RWPE2 (cell line): Measurements from ENCODE around the gene CFAP74.

Experiments used
- ATAC-seq: fragments of 200-7000 bp; cut with Tn5 transposase; 3 replicates; pipeline ENCODE4 v1.9.1; 2021; ENCODE audit warnings: low read depth
- DNase-seq: peaks from one replicate; pipeline ENCODE4 v3.0.0-alpha.2; 2020; ENCODE audit warnings: low spot score
- H3K27ac ChIP-seq: fragments of 450-650 bp; 2 replicates; pipeline ENCODE4 v1.5.1; 2017; ENCODE audit warnings: mild to moderate bottlenecking; ENCODE audit not compliant: poor library complexity, severe bottlenecking
- H3K27me3 ChIP-seq: fragments of 250-450 bp; sonication (Bioruptor Pico); 2 replicates; pipeline ENCODE4 v1.5.1; 2021; ENCODE audit warnings: mild to moderate bottlenecking, moderate library complexity; ENCODE audit not compliant: insufficient read depth, poor library complexity, severe bottlenecking
- H3K36me3 ChIP-seq: fragments of 250-450 bp; sonication (Bioruptor Pico); 2 replicates; pipeline ENCODE4 v1.5.1; 2020; ENCODE audit warnings: low read depth, mild to moderate bottlenecking, moderate library complexity
- H3K4me1 ChIP-seq: fragments of 250-450 bp; sonication (Bioruptor Pico); 2 replicates; pipeline ENCODE4 v1.5.1; 2021; ENCODE audit warnings: mild to moderate bottlenecking, moderate library complexity; ENCODE audit not compliant: insufficient read depth, poor library complexity, severe bottlenecking
- H3K4me3 ChIP-seq: fragments of 250-450 bp; sonication (Bioruptor Pico); 2 replicates; pipeline ENCODE4 v1.5.1; 2021; ENCODE audit warnings: mild to moderate bottlenecking, moderate library complexity; ENCODE audit not compliant: severe bottlenecking
- H3K9me3 ChIP-seq: fragments of 250-450 bp; sonication (Bioruptor Pico); 2 replicates; pipeline ENCODE4 v1.5.1; 2021; ENCODE audit warnings: mild to moderate bottlenecking, moderate library complexity; ENCODE audit not compliant: severe bottlenecking
- TF ChIP-seq, protein P1 (sequence below): fragments of 450-650 bp; IDR thresholded peaks from one replicate; pipeline ENCODE4 v1.5.1; 2017; ENCODE audit warnings: mild to moderate bottlenecking, moderate library complexity; ENCODE audit not compliant: poor library complexity, severe bottlenecking

CFAP74 gene

DNA sequence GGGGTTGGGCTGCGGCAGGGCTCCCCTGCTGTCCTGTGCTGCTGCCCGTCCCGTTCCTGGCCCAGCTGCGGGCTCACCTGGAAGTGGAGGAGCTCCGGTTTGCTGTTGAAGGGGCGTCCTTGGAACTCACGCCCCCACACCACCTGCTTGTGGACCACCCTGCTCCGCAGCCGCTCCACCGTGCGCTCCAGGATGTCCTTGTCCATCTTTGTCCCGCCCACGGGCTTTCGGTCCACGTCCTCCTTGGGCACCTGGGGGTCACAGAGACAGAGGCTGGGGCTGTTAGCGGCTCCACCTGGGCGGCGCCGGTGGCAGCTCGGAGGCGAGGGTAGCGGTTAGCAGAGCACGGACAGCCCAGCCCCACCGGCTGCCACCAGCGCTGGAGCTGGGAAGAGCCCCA is 38.8 kb downstream of the CFAP74 start:
- TF ChIP-seq, protein P1, sequence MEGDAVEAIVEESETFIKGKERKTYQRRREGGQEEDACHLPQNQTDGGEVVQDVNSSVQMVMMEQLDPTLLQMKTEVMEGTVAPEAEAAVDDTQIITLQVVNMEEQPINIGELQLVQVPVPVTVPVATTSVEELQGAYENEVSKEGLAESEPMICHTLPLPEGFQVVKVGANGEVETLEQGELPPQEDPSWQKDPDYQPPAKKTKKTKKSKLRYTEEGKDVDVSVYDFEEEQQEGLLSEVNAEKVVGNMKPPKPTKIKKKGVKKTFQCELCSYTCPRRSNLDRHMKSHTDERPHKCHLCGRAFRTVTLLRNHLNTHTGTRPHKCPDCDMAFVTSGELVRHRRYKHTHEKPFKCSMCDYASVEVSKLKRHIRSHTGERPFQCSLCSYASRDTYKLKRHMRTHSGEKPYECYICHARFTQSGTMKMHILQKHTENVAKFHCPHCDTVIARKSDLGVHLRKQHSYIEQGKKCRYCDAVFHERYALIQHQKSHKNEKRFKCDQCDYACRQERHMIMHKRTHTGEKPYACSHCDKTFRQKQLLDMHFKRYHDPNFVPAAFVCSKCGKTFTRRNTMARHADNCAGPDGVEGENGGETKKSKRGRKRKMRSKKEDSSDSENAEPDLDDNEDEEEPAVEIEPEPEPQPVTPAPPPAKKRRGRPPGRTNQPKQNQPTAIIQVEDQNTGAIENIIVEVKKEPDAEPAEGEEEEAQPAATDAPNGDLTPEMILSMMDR: no peak
- H3K27ac ChIP-seq: no peak overlapping the region
- no peaks in the 10 kb centered on the region for H3K27me3 ChIP-seq
- H3K4me1 ChIP-seq: peaks cover 15% of the 10 kb centered on the region
- ATAC-seq: no peak
- H3K9me3 ChIP-seq: no peaks in the 10 kb centered on the region
- no peak overlapping the region for H3K4me3 ChIP-seq
- no peaks in the 10 kb centered on the region for H3K36me3 ChIP-seq
- peak; percentile 48 for DNase-seq

GRCh38 chr1:1963570-1963969 is 40.0 kb downstream of the CFAP74 start:
- Histone ChIP-seq H3K4me3 (no peak overlapping the region), H3K27ac (no peak overlapping the region), H3K36me3 (no peaks in the 10 kb centered on the region), H3K9me3 (no peaks in the 10 kb centered on the region), H3K4me1 (peaks cover 8% of the 10 kb centered on the region), H3K27me3 (no peaks in the 10 kb centered on the region)
- no peak for ATAC-seq
- DNase-seq: no peak
- TF ChIP-seq, protein P1: no peak

DNA sequence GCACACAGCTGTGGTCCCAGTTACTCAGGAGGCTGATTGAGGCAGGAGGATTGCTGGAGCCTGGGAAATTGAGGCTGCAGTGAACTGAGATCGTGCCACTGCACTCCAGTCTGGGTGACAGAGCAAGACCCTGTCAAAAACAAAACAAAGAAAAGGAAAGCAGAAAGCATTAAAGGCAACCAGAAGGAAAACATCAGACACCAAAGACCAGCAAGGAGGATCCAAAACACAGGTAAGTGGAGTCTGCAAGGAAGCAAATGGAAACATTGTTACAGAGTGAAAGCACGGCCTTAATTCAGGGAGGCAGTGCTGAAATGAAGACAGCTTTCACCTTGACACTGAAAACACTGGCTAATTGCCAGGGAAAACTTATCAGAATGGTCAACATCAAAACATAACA is 40.8 kb downstream of the CFAP74 start:
- Histone ChIP-seq H3K27me3 (no peaks in the 10 kb centered on the region), H3K36me3 (no peaks in the 10 kb centered on the region), H3K27ac (no peak overlapping the region), H3K4me1 (peaks cover 13% of the 10 kb centered on the region), H3K4me3 (no peak overlapping the region), H3K9me3 (no peaks in the 10 kb centered on the region)
- TF ChIP-seq, protein P1: no peak
- no peak for DNase-seq
- no peak for ATAC-seq

DNA sequence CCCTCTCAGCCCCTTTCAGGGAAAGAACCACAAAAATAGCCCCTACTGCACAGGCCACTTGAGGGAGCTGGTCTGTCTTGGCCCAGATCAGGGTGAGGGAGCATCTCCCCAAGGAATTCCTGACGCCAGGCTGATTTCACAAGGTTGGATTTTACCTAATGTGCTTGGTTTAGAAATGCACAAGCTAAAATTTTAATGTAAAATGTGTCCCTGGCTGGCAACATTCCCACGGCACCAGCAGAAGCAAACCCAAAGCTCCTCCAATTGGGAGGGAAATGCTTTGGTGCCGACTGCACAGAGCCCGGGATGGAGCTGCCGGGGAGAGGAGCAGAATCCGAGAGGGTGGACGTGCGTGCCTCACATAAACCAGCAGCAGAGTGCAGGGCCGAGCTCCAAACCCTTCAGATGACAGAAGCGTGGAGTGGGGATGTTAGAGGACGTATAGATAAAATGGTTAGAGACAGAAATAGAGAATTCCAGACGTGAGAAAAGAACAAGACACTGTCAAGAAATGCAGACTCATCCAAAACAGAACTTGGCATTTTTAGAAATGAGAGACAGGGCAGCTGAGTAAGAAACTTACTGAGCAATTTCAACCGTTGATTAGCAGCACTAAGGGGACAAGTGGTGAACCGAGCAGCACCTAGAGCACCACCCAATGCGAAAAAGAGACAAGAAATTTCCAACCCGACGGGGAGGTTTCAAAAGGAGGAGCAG is 42.9 kb downstream of the CFAP74 start:
- Histone ChIP-seq H3K9me3 (no peaks in the 10 kb centered on the region), H3K4me3 (no peak overlapping the region), H3K27me3 (no peaks in the 10 kb centered on the region), H3K36me3 (no peaks in the 10 kb centered on the region), H3K27ac (no peak overlapping the region), H3K4me1 (peaks cover 13% of the 10 kb centered on the region)
- ATAC-seq (no peak), DNase-seq (no peak)
- TF ChIP-seq, protein P1: no peak

DNA sequence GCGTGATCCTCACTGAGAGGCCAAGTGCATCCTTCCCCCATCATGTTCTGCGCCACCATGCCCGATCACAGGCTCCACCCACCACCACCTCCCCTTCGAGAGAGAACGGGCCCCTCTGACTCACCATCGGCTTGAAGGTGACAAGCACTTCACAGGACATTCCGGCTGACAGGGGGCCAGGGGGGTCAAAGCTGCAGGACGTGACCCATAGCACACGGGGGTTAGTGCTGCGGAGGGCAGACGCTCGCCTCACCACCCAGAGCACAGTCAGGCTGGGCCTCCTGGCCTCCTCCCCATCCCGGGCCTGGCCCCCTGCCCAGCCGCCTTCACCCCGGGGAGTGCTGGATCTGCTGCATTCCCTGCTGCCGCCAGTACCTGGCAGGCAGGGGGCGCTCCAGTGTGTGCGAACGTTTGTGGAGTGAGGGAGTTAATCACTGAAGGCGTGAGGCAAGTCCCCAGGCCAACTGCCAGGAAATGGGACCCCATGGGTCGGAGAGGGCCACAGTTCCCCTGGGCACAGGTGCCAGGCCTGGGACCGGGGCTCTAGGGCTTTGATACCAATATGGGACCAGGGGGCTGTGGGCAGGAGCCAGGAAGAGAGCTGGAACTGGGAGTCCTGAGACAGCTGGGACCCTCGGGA is 43.6 kb downstream of the CFAP74 start:
- H3K27ac ChIP-seq: no peak overlapping the region
- TF ChIP-seq, protein P1: peak; percentile 80
- no peak overlapping the region for H3K4me3 ChIP-seq
- H3K9me3 ChIP-seq: no peaks in the 10 kb centered on the region
- peaks cover 13% of the 10 kb centered on the region for H3K4me1 ChIP-seq
- DNase-seq (peak; percentile 84), ATAC-seq (peak; percentile 84)
- no peaks in the 10 kb centered on the region for H3K27me3 ChIP-seq
- H3K36me3 ChIP-seq: no peaks in the 10 kb centered on the region
